NT2/D1 (cell line): ENCODE results near the gene FRYL.

Experiments used
- DNase-seq: peaks from one replicate; pipeline ENCODE4 v3.0.0-alpha.2; 2011; ENCODE audit warnings: low read depth, low spot score
- H3K27me3 ChIP-seq: 2 replicates; pipeline ENCODE4 v1.6.0; 2011; ENCODE audit warnings: mild to moderate bottlenecking; ENCODE audit not compliant: insufficient read length, insufficient read depth
- H3K36me3 ChIP-seq: 2 replicates; pipeline ENCODE4 v1.6.1; 2011; ENCODE audit warnings: mild to moderate bottlenecking, low read length, mixed read lengths; ENCODE audit not compliant: insufficient read depth, insufficient read length
- H3K4me1 ChIP-seq: 2 replicates; pipeline ENCODE4 v1.5.1; 2011; ENCODE audit not compliant: insufficient read depth, insufficient read length
- H3K4me3 ChIP-seq: 2 replicates; pipeline ENCODE4 v1.5.1; 2011; ENCODE audit warnings: low read depth; ENCODE audit not compliant: insufficient read length
- H3K9ac ChIP-seq: 2 replicates; pipeline ENCODE4 v1.6.0; 2011; ENCODE audit warnings: low read depth; ENCODE audit not compliant: insufficient read length
- H3K9me3 ChIP-seq: 2 replicates; pipeline ENCODE4 v1.5.1; 2011; ENCODE audit warnings: mild to moderate bottlenecking, low read length; ENCODE audit not compliant: insufficient read depth
- SUZ12 ChIP-seq: IDR thresholded peaks from 2 replicates; pipeline ENCODE4 v1.6.1; 2011; ENCODE audit not compliant: insufficient read length, insufficient read depth; ENCODE audit errors: extremely low read depth
- YY1 ChIP-seq: IDR thresholded peaks from 2 replicates; pipeline ENCODE4 v1.6.1; 2011; ENCODE audit not compliant: insufficient read length, insufficient read depth
- ZNF274 ChIP-seq: IDR thresholded peaks from 2 replicates; pipeline ENCODE4 v1.6.1; 2011; ENCODE audit warnings: mild to moderate bottlenecking, low read depth, low read length

FRYL gene

GRCh38 chr4:48636911-48637310 lies 143.2 kb downstream of the FRYL start:
- H3K9ac ChIP-seq: no peak overlapping the region
- no peak for TF ChIP-seq ZNF274
- TF ChIP-seq YY1: no peak
- no peaks in the 10 kb centered on the region for H3K4me1 ChIP-seq
- no peaks in the 10 kb centered on the region for H3K36me3 ChIP-seq
- no peak for DNase-seq
- no peaks in the 10 kb centered on the region for H3K27me3 ChIP-seq
- no peaks in the 10 kb centered on the region for H3K9me3 ChIP-seq
- H3K4me3 ChIP-seq: no peak overlapping the region

DNA sequence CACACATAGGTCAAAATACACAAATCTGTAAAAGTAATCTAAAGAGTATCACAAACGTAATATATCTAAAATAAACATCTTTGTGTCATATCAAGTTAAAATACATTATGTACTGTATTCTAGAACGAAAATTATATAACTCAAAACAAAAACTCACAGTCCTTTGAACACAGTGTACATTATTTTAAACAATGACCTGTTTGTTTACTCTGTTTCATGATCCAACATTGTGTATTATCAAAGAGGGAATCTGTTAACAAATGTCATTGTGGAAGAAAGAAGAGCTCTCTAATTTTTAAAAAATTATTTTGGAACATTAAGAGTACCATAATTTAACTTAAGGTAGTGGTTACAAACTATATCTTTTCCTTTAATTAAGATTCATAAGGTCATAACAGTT lies 144.1 kb downstream of the FRYL start:
- Histone ChIP-seq H3K9ac (no peak overlapping the region), H3K27me3 (no peaks in the 10 kb centered on the region), H3K36me3 (no peaks in the 10 kb centered on the region), H3K4me3 (no peak overlapping the region), H3K4me1 (no peaks in the 10 kb centered on the region), H3K9me3 (no peaks in the 10 kb centered on the region)
- no peak for TF ChIP-seq SUZ12
- DNase-seq: no peak

- TF ChIP-seq SUZ12 (no peak), ZNF274 (no peak)
- Histone ChIP-seq H3K4me3 (no peak overlapping the region), H3K36me3 (no peaks in the 10 kb centered on the region), H3K4me1 (no peaks in the 10 kb centered on the region), H3K9ac (no peak overlapping the region), H3K27me3 (no peaks in the 10 kb centered on the region), H3K9me3 (no peaks in the 10 kb centered on the region)
- DNase-seq: no peak
These were observed 144.8 kb downstream of the FRYL start for GRCh38 chr4:48635310-48635709.

GRCh38 chr4:48634688-48635308 lies 145.3 kb downstream of the FRYL start:
- DNase-seq: no peak
- TF ChIP-seq ZNF274 (no peak), YY1 (no peak), SUZ12 (no peak)
- no peak overlapping the region for H3K4me3 ChIP-seq
- H3K36me3 ChIP-seq: no peaks in the 10 kb centered on the region
- no peak overlapping the region for H3K9ac ChIP-seq
- no peaks in the 10 kb centered on the region for H3K9me3 ChIP-seq
- no peaks in the 10 kb centered on the region for H3K4me1 ChIP-seq
- H3K27me3 ChIP-seq: no peaks in the 10 kb centered on the region

DNA sequence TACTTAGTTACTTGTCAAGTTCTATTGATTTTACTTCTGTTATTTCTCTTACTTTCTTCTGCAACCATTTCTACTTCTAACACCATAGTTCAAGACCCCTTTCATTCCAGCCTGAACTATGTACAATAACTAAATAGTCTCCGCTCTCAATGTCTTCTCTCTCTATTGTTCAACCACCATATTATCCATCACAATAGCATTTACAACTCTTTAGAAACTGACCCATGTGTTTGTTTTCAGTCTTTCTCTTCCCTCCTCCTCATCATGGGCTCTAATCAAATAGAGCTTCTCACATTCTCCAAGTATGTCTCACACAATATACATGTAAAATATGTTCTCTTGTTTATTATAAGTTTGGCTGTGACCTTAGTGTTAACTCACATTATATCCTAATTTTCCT lies 146.4 kb downstream of the FRYL start:
- H3K4me3 ChIP-seq: no peak overlapping the region
- H3K9ac ChIP-seq: no peak overlapping the region
- H3K27me3 ChIP-seq: no peaks in the 10 kb centered on the region
- no peak for DNase-seq
- H3K4me1 ChIP-seq: no peaks in the 10 kb centered on the region
- no peaks in the 10 kb centered on the region for H3K9me3 ChIP-seq
- TF ChIP-seq ZNF274: no peak
- TF ChIP-seq SUZ12: no peak
- no peak for TF ChIP-seq YY1
- no peaks in the 10 kb centered on the region for H3K36me3 ChIP-seq

DNA sequence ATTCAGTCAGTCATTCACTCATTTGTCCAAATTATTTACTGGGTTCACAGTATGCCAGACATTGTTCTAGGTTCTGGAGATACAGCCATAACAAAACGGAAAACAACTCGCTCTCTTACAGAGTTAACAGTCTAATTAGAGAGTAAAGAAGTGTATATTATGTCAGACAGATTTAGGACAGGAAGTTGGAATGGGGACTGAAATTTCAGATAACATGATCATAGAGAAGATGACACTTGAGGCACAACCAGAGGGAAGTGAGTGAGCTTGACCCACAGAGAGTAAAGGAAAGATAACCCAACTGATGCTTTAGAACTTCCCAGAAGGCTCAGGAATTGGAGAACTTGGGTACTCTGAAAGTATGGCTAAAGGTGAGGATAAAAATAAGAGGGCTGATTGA lies 150.6 kb downstream of the FRYL start:
- Histone ChIP-seq H3K9me3 (no peaks in the 10 kb centered on the region), H3K9ac (no peak overlapping the region), H3K27me3 (no peaks in the 10 kb centered on the region), H3K4me1 (no peaks in the 10 kb centered on the region), H3K4me3 (no peak overlapping the region), H3K36me3 (no peaks in the 10 kb centered on the region)
- TF ChIP-seq SUZ12: no peak
- no peak for TF ChIP-seq ZNF274
- TF ChIP-seq YY1: no peak
- DNase-seq: no peak

GRCh38 chr4:48623182-48623780 lies 156.8 kb downstream of the FRYL start:
- Histone ChIP-seq H3K4me1 (no peaks in the 10 kb centered on the region), H3K4me3 (no peak overlapping the region), H3K9ac (no peak overlapping the region), H3K9me3 (no peaks in the 10 kb centered on the region), H3K27me3 (no peaks in the 10 kb centered on the region), H3K36me3 (peaks cover 3% of the 10 kb centered on the region)
- no peak for DNase-seq
- TF ChIP-seq YY1 (no peak), SUZ12 (no peak), ZNF274 (no peak)

DNA sequence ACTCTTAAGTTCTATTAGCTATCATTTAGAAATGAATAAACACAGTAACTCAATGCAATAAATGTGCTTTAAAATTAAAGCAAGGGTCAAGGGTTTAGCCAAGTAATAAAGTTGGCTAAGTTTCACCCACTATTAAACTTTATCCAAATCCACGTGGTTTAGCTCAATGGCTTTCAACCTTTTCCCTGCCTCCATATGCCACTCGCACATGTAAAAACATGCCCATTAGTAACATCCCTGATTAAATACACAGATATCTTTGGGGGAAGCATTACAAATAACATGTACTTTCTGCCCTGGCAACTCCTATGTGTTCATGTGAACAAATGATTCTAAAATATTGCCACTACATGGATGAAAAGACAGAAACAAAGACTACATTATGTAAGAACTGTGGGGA lies 159.2 kb downstream of the FRYL start:
- peaks cover 8% of the 10 kb centered on the region for H3K36me3 ChIP-seq

More for the DNA sequence above, 159.2 kb downstream of the FRYL start:
- H3K4me3 ChIP-seq: no peak overlapping the region
- no peaks in the 10 kb centered on the region for H3K27me3 ChIP-seq
- TF ChIP-seq SUZ12 (no peak), ZNF274 (no peak), YY1 (no peak)
- H3K4me1 ChIP-seq: no peaks in the 10 kb centered on the region
- no peak for DNase-seq
- no peaks in the 10 kb centered on the region for H3K9me3 ChIP-seq
- no peak overlapping the region for H3K9ac ChIP-seq
